ENCODE measurements around the gene ITGB1BP1. TPM values are rescaled to one million over a fixed set of nuclear protein-coding genes. Genes with fewer than 3 reads are reported as not detected.

Gene ITGB1BP1
- polyA plus RNA-seq, 1 experiment, result 50.7 TPM

GRCh38 chr2:9465170-9465569 lies 41.8 kb upstream of the ITGB1BP1 start:
- Histone ChIP-seq H3K36me3 (ENCODE audit: control insufficient read depth, insufficient read depth, low read length) (peaks cover 6% of the 10 kb centered on the region), H3K4me3 (ENCODE audit: low read depth, low read length) (no peak overlapping the region), H3K27me3 (ENCODE audit: control insufficient read depth, insufficient read depth, low read length) (no peaks in the 10 kb centered on the region)
- ChIA-PET CTCF (no interaction called here), POLR2A (no interaction called here)
- no peak for DNase-seq (ENCODE audit: low read depth)
- TF ChIP-seq CTCF (IDR thresholded peaks at IDR 0.05; ENCODE audit: insufficient read depth, low read depth, low read length), result no peak

GRCh38 chr2:9463698-9464034 lies 40.3 kb upstream of the ITGB1BP1 start:
- ChIA-PET CTCF (no interaction called here), POLR2A (no interaction called here)
- Histone ChIP-seq H3K27me3 (ENCODE audit: control insufficient read depth, insufficient read depth, low read length) (no peaks in the 10 kb centered on the region), H3K36me3 (ENCODE audit: control insufficient read depth, insufficient read depth, low read length) (peaks cover 4% of the 10 kb centered on the region), H3K4me3 (ENCODE audit: low read depth, low read length) (no peak overlapping the region)
- no peak for DNase-seq (ENCODE audit: low read depth)
- no peak for TF ChIP-seq CTCF (IDR thresholded peaks at IDR 0.05; ENCODE audit: insufficient read depth, low read depth, low read length)

- Histone ChIP-seq H3K4me3 (ENCODE audit: low read depth, low read length) (no peak overlapping the region), H3K27me3 (ENCODE audit: control insufficient read depth, insufficient read depth, low read length) (no peaks in the 10 kb centered on the region), H3K36me3 (ENCODE audit: control insufficient read depth, insufficient read depth, low read length) (peaks cover 4% of the 10 kb centered on the region)
- POLR2A ChIA-PET, result no interaction called here
- no peak for DNase-seq (ENCODE audit: low read depth)
- CTCF ChIA-PET, result interaction anchor here (0.7 kb wide), 1 partner anchor 225 kb away, joined by 3 read pairs; no protein-coding TSS in a partner anchor
- TF ChIP-seq CTCF (IDR thresholded peaks at IDR 0.05; ENCODE audit: insufficient read depth, low read depth, low read length), result no peak
These were observed 39.8 kb upstream of the ITGB1BP1 start for GRCh38 chr2:9462886-9463697.

DNA sequence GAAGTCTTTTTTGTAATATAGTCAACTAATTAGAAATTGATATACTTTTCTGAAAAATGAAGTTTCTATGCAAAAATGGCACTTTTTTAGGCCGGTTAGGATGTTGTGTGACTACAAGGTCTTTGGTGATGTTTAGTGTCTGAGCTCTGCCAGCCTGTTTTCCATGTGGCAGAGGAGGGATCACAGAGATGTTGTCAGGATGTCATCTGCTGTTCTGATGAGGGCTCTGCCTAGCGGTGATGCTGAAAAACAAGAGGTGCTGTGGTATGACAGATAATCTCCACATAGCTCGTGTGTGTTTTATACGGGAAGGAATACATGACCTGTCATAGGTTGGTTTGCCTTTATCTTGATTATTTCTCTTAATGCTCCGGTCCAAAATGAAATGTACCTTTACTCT lies 39.0 kb upstream of the ITGB1BP1 start:
- H3K27me3 ChIP-seq (ENCODE audit: control insufficient read depth, insufficient read depth, low read length), result no peaks in the 10 kb centered on the region
- ChIA-PET CTCF (interaction anchor here (0.7 kb wide), 1 partner anchor 224 kb away, joined by 3 read pairs; no protein-coding TSS in a partner anchor), POLR2A (no interaction called here)
- no peak overlapping the region for H3K4me3 ChIP-seq (ENCODE audit: low read depth, low read length)
- TF ChIP-seq CTCF (IDR thresholded peaks at IDR 0.05; ENCODE audit: insufficient read depth, low read depth, low read length), result no peak
- peaks cover 2% of the 10 kb centered on the region; the same call in 1 of the 2 replicates for H3K36me3 ChIP-seq (ENCODE audit: control insufficient read depth, insufficient read depth, low read length)
- no peak for DNase-seq (ENCODE audit: low read depth)

DNA sequence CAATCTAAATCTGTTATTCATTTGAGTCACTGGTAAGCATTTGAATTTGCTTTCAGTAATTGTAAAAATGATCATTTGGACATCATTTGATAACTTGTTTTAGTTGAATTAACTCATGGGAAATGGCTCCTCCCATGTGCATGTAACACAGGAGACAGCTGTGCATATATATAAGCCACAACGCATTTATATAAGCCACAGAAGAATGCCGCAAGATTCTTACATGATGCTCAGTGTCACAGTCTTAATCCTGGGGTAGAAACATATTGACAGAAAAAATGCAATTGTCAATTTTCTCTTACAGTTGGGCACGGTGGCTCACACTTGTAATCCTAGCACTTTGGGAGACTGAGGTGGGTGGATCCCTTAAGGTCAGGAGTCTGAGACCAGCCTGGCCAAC lies 37.8 kb upstream of the ITGB1BP1 start:
- TF ChIP-seq CTCF (IDR thresholded peaks at IDR 0.05; ENCODE audit: insufficient read depth, low read depth, low read length), result no peak
- H3K27me3 ChIP-seq (ENCODE audit: control insufficient read depth, insufficient read depth, low read length), result no peaks in the 10 kb centered on the region
- POLR2A ChIA-PET, result no interaction called here
- no peak for DNase-seq (ENCODE audit: low read depth)
- CTCF ChIA-PET, result no interaction called here
- peaks cover 2% of the 10 kb centered on the region; the same call in 1 of the 2 replicates for H3K36me3 ChIP-seq (ENCODE audit: control insufficient read depth, insufficient read depth, low read length)
- no peak overlapping the region for H3K4me3 ChIP-seq (ENCODE audit: low read depth, low read length)

Data from BJ (cell line).